Measurements from ENCODE around the gene MAP4K3.

- TF ChIP-seq CTCF (IDR thresholded peaks at IDR 0.05) = no peak
- no peak for TF ChIP-seq POLR2A (IDR thresholded peaks at IDR 0.05)
- no peak for TF ChIP-seq EP300 (IDR thresholded peaks at IDR 0.05)
These were observed 234.3 kb downstream of the MAP4K3 start for GRCh38 chr2:39202639-39203369.
